CD14-positive monocyte (primary cell): ENCODE data around the gene TAX1BP1. TPM values are rescaled to one million over a fixed set of nuclear protein-coding genes. Genes with fewer than 3 reads are reported as not detected.
A peak's percentile ranks its signal among the peaks of the same experiment; 100 is the strongest.

Experiments
- DNase-seq, 3 donors: peaks; one replicate each; pipeline ENCODE4 v3.0.0-alpha.2; 2011 to 2022
- H2AFZ ChIP-seq: 2 replicates; pipeline ENCODE4 v1.6.0; 2012; ENCODE audit warnings: mild to moderate bottlenecking, low read depth, low read length, inconsistent platforms; ENCODE audit not compliant: insufficient read depth, poor library complexity, severe bottlenecking
- H3K27ac ChIP-seq, 2 donors: 1 replicate in 1 of 2; 2 replicates in 1 of 2; pipeline ENCODE4 v1.5.1; 2012 to 2013; ENCODE audit warnings: low read length in 2 of 2, control low read depth in 1 of 2, inconsistent platforms in 1 of 2, low read depth in 1 of 2, mild to moderate bottlenecking in 1 of 2
- H3K27me3 ChIP-seq, 2 donors: one replicate each; pipeline versions ENCODE4 v1.6.0 to v1.6.1; 2011 to 2013; ENCODE audit warnings: low read length in 2 of 2; ENCODE audit not compliant: control insufficient read depth in 2 of 2, insufficient read depth in 2 of 2
- H3K36me3 ChIP-seq, 2 donors: replicated peaks in 1 of 2; 1 replicate in 1 of 2; 2 replicates in 1 of 2; pipeline versions ENCODE4 v1.5.1 to v1.6.1; 2012 to 2013; ENCODE audit warnings: low read length in 2 of 2, control low read depth in 1 of 2, inconsistent platforms in 1 of 2, mild to moderate bottlenecking in 1 of 2; ENCODE audit not compliant: insufficient read depth in 2 of 2, control insufficient read depth in 1 of 2
- H3K4me1 ChIP-seq, 2 donors: 1 replicate in 1 of 2; 2 replicates in 1 of 2; pipeline versions ENCODE4 v1.5.1 to v1.6.1; 2012 to 2013; ENCODE audit warnings: low read length in 2 of 2, control low read depth in 1 of 2, inconsistent platforms in 1 of 2, mild to moderate bottlenecking in 1 of 2, moderate library complexity in 1 of 2; ENCODE audit not compliant: insufficient read depth in 2 of 2, control insufficient read depth in 1 of 2
- H3K4me2 ChIP-seq: replicated peaks from 2 replicates; pipeline ENCODE3; 2012; ENCODE audit warnings: low read length, moderate library complexity, mild to moderate bottlenecking; ENCODE audit not compliant: poor library complexity, severe bottlenecking; ENCODE audit errors: extremely low read depth
- H3K4me3 ChIP-seq, 3 experiments: fragments of 200-600 bp in 1 of 3; sonication (generic) in 1 of 3; replicated peaks in 1 of 3; 1 replicate in 2 of 3; 2 replicates in 1 of 3; pipeline ENCODE4 v1.5.1; 2011 to 2013; ENCODE audit warnings: low read length in 3 of 3, mild to moderate bottlenecking in 3 of 3, control low read depth in 2 of 3, low read depth in 2 of 3, inconsistent platforms in 1 of 3, moderate library complexity in 1 of 3
- H3K79me2 ChIP-seq: 2 replicates; pipeline ENCODE4 v1.6.0; 2012; ENCODE audit warnings: mild to moderate bottlenecking, control low read depth, inconsistent platforms, low read length, moderate library complexity; ENCODE audit not compliant: insufficient read depth
- H3K9ac ChIP-seq: 2 replicates; pipeline ENCODE4 v1.6.0; 2017; ENCODE audit warnings: low read length, mild to moderate bottlenecking; ENCODE audit not compliant: insufficient read depth, poor library complexity, severe bottlenecking
- H3K9me3 ChIP-seq, 2 donors: replicated peaks in 1 of 2; 1 replicate in 1 of 2; 2 replicates in 1 of 2; pipeline versions ENCODE4 v1.5.1 to v1.6.1; 2012 to 2013; ENCODE audit warnings: low read length in 2 of 2, control low read depth in 1 of 2; ENCODE audit not compliant: control insufficient read depth in 1 of 2, insufficient read depth in 1 of 2
- H4K20me1 ChIP-seq: 2 replicates; pipeline ENCODE4 v1.6.0; 2012; ENCODE audit warnings: mild to moderate bottlenecking, low read length, control low read depth, moderate library complexity; ENCODE audit not compliant: insufficient read depth
- H3K27ac Mint-ChIP-seq, 7 donors: one replicate each; pipeline ENCODE4 v1.8.0; 2020; ENCODE audit warnings: mild to moderate bottlenecking in 7 of 7, mixed read lengths in 7 of 7, moderate library complexity in 6 of 7, inconsistent platforms in 2 of 7
- H3K27me3 Mint-ChIP-seq, 3 donors: one replicate each; pipeline ENCODE4 v1.8.0; 2021 to 2022; ENCODE audit warnings: low read depth in 3 of 3, mild to moderate bottlenecking in 3 of 3, mixed read lengths in 3 of 3, moderate library complexity in 3 of 3, inconsistent platforms in 1 of 3
- H3K36me3 Mint-ChIP-seq, 2 donors: one replicate each; pipeline ENCODE4 v1.8.0; 2020; ENCODE audit warnings: mixed read lengths in 2 of 2, inconsistent platforms in 1 of 2, mild to moderate bottlenecking in 1 of 2
- H3K4me1 Mint-ChIP-seq: one replicate; pipeline ENCODE4 v1.8.0; 2020; ENCODE audit warnings: mild to moderate bottlenecking, mixed read lengths
- H3K4me3 Mint-ChIP-seq, 2 donors: one replicate each; pipeline ENCODE4 v1.8.0; 2020; ENCODE audit warnings: mild to moderate bottlenecking in 2 of 2, mixed read lengths in 2 of 2, moderate library complexity in 1 of 2
- H3K9me3 Mint-ChIP-seq, 7 donors: one replicate each; pipeline ENCODE4 v1.8.0; 2020 to 2022; ENCODE audit warnings: mixed read lengths in 7 of 7, mild to moderate bottlenecking in 6 of 7, moderate library complexity in 6 of 7, inconsistent platforms in 2 of 7
- WGBS: methylation state at CpG from one replicate; pipeline ENCODE4 v1.1.5; 2013; ENCODE audit warnings: missing lambda C conversion rate; ENCODE audit not compliant: insufficient coverage; 5-methylcytosine and 5-hydroxymethylcytosine counted together
- intact Hi-C, 2 donors: fragments of 100-400 bp; cut with micrococcal nuclease; formaldehyde crosslinking; loops; one replicate each; pipeline versions ENCODE4 v1.15.0 to v1.15.1; 2023
- polyA plus RNA-seq, 3 donors: library from polyadenylated mRNA; depleted of rRNA in 1 of 3; unstranded in 2 of 3; stranded (reverse) in 1 of 3; fragments of 300-500 nt in 2 of 3; fragments of >200 nt in 1 of 3; fragmentation: Illumina TruSeq in 2 of 3; gene quantifications; 1 replicate in 2 of 3; 2 replicates in 1 of 3; pipeline ENCODE4 v1.2.3, GENCODE V29; 2012 to 2021
- TF ChIP-seq, protein P1 (sequence below): fragments of 200-600 bp; IDR thresholded peaks from one replicate; pipeline ENCODE4 v1.8.0; 2022; ENCODE audit warnings: antibody characterized with exemption, mild to moderate bottlenecking

The TAX1BP1 gene
- polyA plus RNA-seq, 3 donors: 62.6 to 106 (median 85.3) TPM

GRCh38 chr7:27866828-27867672, 127.1 kb downstream of the TAX1BP1 start:
- Mint-ChIP-seq H3K9me3 (peaks cover 0 to 2% (median 0%) of the 10 kb centered on the region in 7 donors), H3K4me3 (no peak overlapping the region), H3K4me1 (no peaks in the 10 kb centered on the region), H3K36me3 (peaks cover 65 to 74% of the 10 kb centered on the region in 2 donors), H3K27ac (peak overlapping the region in 2 of 7 donors; percentile 77), H3K27me3 (peaks cover 0 to 2% (median 0%) of the 10 kb centered on the region in 3 donors)
- H3K9me3 ChIP-seq: no peaks in the 10 kb centered on the region
- DNase-seq: no peak
- no peak overlapping the region for H3K4me3 ChIP-seq
- H3K27ac ChIP-seq: no peak overlapping the region
- no peak overlapping the region for H3K4me2 ChIP-seq
- H3K4me1 ChIP-seq: no peaks in the 10 kb centered on the region
- H4K20me1 ChIP-seq: peaks cover 66% of the 10 kb centered on the region
- peaks cover 15 to 67% of the 10 kb centered on the region in 2 donors for H3K36me3 ChIP-seq
- TF ChIP-seq, protein P1, sequence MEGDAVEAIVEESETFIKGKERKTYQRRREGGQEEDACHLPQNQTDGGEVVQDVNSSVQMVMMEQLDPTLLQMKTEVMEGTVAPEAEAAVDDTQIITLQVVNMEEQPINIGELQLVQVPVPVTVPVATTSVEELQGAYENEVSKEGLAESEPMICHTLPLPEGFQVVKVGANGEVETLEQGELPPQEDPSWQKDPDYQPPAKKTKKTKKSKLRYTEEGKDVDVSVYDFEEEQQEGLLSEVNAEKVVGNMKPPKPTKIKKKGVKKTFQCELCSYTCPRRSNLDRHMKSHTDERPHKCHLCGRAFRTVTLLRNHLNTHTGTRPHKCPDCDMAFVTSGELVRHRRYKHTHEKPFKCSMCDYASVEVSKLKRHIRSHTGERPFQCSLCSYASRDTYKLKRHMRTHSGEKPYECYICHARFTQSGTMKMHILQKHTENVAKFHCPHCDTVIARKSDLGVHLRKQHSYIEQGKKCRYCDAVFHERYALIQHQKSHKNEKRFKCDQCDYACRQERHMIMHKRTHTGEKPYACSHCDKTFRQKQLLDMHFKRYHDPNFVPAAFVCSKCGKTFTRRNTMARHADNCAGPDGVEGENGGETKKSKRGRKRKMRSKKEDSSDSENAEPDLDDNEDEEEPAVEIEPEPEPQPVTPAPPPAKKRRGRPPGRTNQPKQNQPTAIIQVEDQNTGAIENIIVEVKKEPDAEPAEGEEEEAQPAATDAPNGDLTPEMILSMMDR: no peak
- H2AFZ ChIP-seq: no peak overlapping the region
- no peak overlapping the region for H3K9ac ChIP-seq
- H3K79me2 ChIP-seq: no peaks in the 10 kb centered on the region
- H3K27me3 ChIP-seq: no peaks in the 10 kb centered on the region
- WGBS: 96% methylated on average over 11 of the region's 17 CpGs
- intact Hi-C loops: no loop called here

GRCh38 chr7:27868131-27868550, 128.2 kb downstream of the TAX1BP1 start:
- H3K9me3 Mint-ChIP-seq: peaks cover 0 to 2% (median 0%) of the 10 kb centered on the region in 7 donors
- no peak overlapping the region for H3K4me2 ChIP-seq
- peak in 2 of 3 donors; percentile 3 to 14 for DNase-seq
- WGBS: 94% methylated on average over 15 of the region's 15 CpGs
- H3K36me3 Mint-ChIP-seq: peaks cover 59 to 66% of the 10 kb centered on the region in 2 donors
- intact Hi-C loops: no loop called here
- H3K4me1 ChIP-seq: no peaks in the 10 kb centered on the region
- no peak overlapping the region for H3K4me3 Mint-ChIP-seq
- H3K9ac ChIP-seq: no peak overlapping the region
- H4K20me1 ChIP-seq: peaks cover 74% of the 10 kb centered on the region
- H2AFZ ChIP-seq: no peak overlapping the region
- peaks cover 0 to 2% (median 2%) of the 10 kb centered on the region in 3 donors for H3K27me3 Mint-ChIP-seq
- H3K36me3 ChIP-seq: peaks cover 15 to 57% of the 10 kb centered on the region in 2 donors
- no peak overlapping the region for H3K27ac ChIP-seq
- TF ChIP-seq, protein P1: no peak
- H3K9me3 ChIP-seq: no peaks in the 10 kb centered on the region
- peak overlapping the region in 1 of 7 donors; percentile 2 for H3K27ac Mint-ChIP-seq
- H3K4me3 ChIP-seq: no peak overlapping the region
- no peaks in the 10 kb centered on the region for H3K79me2 ChIP-seq
- no peaks in the 10 kb centered on the region for H3K4me1 Mint-ChIP-seq
- no peaks in the 10 kb centered on the region for H3K27me3 ChIP-seq
